HG02588 (cell line): Measurements from ENCODE around the gene IFNGR1.
A peak's percentile ranks its signal among the peaks of the same experiment; 100 is the strongest.
"Not testable (repeated sequence)": the region's sequence is repeated elsewhere in the genome, so short reads cannot be mapped to it uniquely, and the experiment has no call there.

Source experiments
- ATAC-seq: cut with Tn5 transposase; IDR thresholded peaks from one replicate; pipeline ENCODE4 v1.9.1; 2021; ENCODE audit warnings: mild to moderate bottlenecking, moderate library complexity; ENCODE audit not compliant: unreplicated experiment

Gene IFNGR1

GRCh38 chr6:137218917-137219663 lies at the start of gene IFNGR1:
Gene IFNGR1 (minus strand): TSS chr6:137219385. CDS start chr6:137219327, 58 bp downstream.
- peak; percentile 96 for ATAC-seq

GRCh38 chr6:137268911-137269310 lies 49.7 kb upstream of the IFNGR1 start:
- no peak for ATAC-seq

- no peak for ATAC-seq
These were observed 47.1 kb upstream of the IFNGR1 start for GRCh38 chr6:137266309-137266586.

GRCh38 chr6:137265561-137266308 lies 46.5 kb upstream of the IFNGR1 start:
- no peak for ATAC-seq

GRCh38 chr6:137264311-137265075 lies 45.3 kb upstream of the IFNGR1 start:
- ATAC-seq, result no peak

GRCh38 chr6:137261761-137262160 lies 42.6 kb upstream of the IFNGR1 start:
- no peak for ATAC-seq

- ATAC-seq, result no peak
These were observed 42.2 kb upstream of the IFNGR1 start for GRCh38 chr6:137261361-137261760.

- ATAC-seq, result no peak
These were observed 41.0 kb upstream of the IFNGR1 start for GRCh38 chr6:137260217-137260616.

GRCh38 chr6:137259349-137259748 lies 40.2 kb upstream of the IFNGR1 start:
- ATAC-seq, result no peak

GRCh38 chr6:137258170-137258569 lies 39.0 kb upstream of the IFNGR1 start:
- no peak for ATAC-seq

GRCh38 chr6:137256350-137257103 lies 37.3 kb upstream of the IFNGR1 start:
- ATAC-seq, result no peak

- no peak for ATAC-seq
These were observed 35.8 kb upstream of the IFNGR1 start for GRCh38 chr6:137254966-137255365.

GRCh38 chr6:137254430-137254829 lies 35.2 kb upstream of the IFNGR1 start:
- ATAC-seq, result not testable (repeated sequence)

- peak; percentile 59 for ATAC-seq
These were observed 29.5 kb upstream of the IFNGR1 start for GRCh38 chr6:137248702-137249101.

GRCh38 chr6:137247724-137248123 lies 28.5 kb upstream of the IFNGR1 start:
- no peak for ATAC-seq

GRCh38 chr6:137246791-137247202 lies 27.6 kb upstream of the IFNGR1 start:
- no peak for ATAC-seq

- ATAC-seq, result no peak
These were observed 27.0 kb upstream of the IFNGR1 start for GRCh38 chr6:137246164-137246563.

- no peak for ATAC-seq
These were observed 22.4 kb upstream of the IFNGR1 start for GRCh38 chr6:137241481-137242038.

- ATAC-seq, result no peak
These were observed 21.0 kb upstream of the IFNGR1 start for GRCh38 chr6:137240168-137240567.

GRCh38 chr6:137237413-137238170 lies 18.4 kb upstream of the IFNGR1 start:
- no peak for ATAC-seq
